HG03442 (cell line): Measurements from ENCODE around the gene SLC35F3.
"Not testable (repeated sequence)": the region's sequence is repeated elsewhere in the genome, so short reads cannot be mapped to it uniquely, and the experiment has no call there.

Experiments
- ATAC-seq: cut with Tn5 transposase; IDR thresholded peaks from one replicate; pipeline ENCODE4 v1.9.1; 2021; ENCODE audit warnings: mild to moderate bottlenecking, moderate library complexity; ENCODE audit not compliant: unreplicated experiment

SLC35F3 gene

DNA sequence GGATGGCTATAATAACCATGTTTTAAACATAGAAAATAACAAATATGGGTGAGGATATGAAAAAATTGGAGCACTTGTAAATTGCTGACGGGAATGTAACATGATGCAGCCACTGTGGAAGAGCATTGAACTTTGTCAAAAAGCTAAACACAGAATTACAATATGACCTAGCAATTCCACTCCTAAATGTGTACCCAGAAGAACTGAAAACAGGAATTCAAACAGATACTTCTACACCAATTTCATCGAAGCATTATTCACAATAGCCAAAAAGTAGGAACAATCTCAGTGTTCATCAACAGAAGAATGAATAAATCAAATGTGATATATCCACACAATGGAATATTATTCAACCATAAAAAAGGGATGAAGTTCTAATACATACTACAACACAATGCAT is 436.1 kb downstream of the SLC35F3 start:
- no peak for ATAC-seq

GRCh38 chr1:234342774-234343173 is 438.3 kb downstream of the SLC35F3 start:
- no peak for ATAC-seq

GRCh38 chr1:234345237-234345636 is 440.8 kb downstream of the SLC35F3 start:
- no peak for ATAC-seq

GRCh38 chr1:234348964-234349363 is 444.5 kb downstream of the SLC35F3 start:
- ATAC-seq: no peak

- ATAC-seq: no peak
Measured at GRCh38 chr1:234355782-234356510, 451.5 kb downstream of the SLC35F3 start.

GRCh38 chr1:234356615-234357269 is 452.3 kb downstream of the SLC35F3 start:
- ATAC-seq: not testable (repeated sequence)

GRCh38 chr1:234357831-234358230 is 453.4 kb downstream of the SLC35F3 start:
- ATAC-seq: no peak

DNA sequence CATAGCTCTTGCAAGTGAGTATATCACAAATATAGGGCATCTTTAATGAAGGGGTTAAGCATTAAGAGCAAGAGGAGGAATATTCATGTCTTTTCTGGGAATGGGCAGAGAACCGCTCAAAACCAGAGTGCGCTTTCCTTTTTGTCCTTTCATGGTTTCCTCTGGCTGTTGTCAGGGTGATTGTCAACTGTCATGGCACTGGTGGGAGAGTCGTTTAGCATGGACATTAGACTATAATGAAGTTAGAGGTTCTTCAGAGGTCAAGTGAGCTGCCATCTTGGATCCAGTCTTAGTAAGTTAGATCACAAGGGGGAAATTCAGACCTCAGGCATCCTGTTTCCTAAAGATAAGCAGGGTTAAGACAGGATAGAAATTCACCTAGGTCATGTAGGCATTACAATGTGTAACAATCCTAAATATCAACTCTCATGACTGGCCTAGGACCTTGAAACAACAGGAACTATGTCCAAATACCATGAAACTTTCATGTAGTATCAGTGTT is 456.7 kb downstream of the SLC35F3 start:
- ATAC-seq: no peak

DNA sequence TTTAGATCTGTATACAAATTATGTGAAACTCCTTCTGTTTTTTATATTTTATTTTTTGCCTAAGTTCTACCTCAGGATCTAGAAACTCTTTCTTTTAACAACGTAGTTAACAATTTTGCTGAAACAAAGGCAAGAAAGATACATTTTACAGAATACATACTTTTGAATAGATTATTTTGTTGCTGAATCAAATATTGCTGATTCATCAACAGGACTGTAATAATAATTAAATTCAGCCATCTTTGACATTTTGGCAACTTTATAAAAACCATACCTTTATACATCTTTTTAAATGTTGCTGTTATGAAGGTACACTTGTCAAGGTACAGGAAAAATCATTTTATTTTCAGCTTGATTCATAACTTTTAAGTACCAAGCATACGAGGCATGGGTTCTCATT is 458.1 kb downstream of the SLC35F3 start:
- ATAC-seq: no peak

DNA sequence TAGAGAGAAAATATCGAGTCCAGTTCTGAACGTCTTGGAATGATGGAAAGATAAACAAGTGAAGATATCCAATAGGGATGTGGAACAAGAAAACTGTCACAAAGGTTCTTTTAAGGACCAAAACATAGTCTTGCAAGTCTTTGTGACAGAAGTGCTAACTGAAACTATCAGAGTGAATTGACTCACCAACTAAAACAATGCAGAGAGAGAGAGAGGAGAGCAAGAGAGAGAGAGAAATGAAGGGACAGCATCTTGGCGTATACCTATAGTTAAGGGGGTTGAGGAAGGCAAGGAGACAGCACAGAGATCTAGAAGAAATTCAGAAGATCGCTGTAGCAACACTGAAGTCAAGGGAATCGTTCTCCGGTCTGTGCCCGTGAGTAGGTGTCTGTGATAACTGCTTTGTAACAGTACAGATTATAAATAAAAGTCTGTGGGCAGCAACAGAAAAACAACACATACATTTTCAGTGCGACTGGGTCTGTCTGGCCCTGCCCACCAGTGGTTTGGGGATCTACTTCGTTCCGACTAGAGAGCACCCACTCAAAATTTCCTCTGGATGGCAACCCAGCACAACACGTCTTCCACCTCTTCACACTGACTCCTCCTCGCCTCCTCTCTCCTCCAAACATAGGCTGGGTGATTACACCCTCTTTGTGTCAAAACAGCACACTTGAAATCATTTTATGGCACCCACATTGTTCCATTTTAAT is 464.0 kb downstream of the SLC35F3 start:
- ATAC-seq: no peak

DNA sequence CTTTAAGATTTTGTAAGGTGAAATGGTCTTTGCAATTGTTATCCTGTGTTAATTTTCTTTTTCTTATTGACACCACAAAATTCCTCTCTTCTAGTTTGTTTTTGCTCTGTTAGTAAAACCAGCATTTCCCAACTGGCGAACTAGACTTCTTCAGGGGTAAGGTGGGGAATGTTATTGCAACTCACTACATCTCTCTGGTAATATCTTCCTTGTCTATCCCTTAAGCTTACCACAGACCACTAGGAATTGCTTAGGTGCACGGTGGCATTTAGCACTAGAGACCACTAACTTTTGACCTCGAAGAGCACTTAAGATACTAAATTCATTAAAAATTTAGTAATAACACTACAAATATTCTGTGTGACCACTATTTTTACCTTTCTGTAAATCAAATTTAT is 464.6 kb downstream of the SLC35F3 start:
- no peak for ATAC-seq

DNA sequence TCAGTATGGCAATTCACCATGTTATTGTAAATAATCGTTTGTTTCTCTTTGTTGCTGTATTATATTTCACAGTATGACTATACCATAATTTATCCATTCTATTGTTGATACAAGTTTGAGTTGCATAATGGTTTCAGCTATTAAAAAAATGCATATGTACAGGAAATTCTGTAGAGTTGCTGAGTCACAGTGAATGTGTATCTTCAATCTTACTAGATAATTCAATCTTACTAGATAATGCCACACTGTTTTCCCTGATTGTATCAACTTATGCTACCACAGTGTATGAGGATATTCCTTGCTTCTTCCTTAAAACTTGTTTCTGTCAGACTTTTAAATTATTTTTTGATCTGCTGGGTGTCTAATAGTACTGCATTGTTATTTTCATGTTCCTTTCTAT is 465.3 kb downstream of the SLC35F3 start:
- ATAC-seq: no peak

DNA sequence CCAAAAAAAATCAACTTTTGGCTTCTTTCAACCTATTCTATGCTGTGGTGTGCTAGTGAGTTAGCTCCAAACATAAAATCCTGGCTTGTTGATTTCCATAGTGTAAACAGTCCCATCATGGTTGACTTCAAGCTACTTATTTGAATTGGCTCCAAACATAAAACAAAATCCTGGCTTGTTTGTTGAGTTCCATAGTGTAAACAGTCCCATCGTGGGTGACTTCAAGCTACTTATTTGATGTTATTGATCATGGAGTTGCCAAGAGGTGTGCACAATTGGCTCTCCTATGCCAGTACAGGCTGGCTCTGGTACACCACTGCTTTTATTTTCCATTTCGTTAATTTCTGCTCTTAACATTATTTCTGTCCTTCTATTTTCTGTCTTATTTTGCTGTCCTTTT is 466.9 kb downstream of the SLC35F3 start:
- ATAC-seq: no peak

GRCh38 chr1:234372011-234372757 is 467.7 kb downstream of the SLC35F3 start:
- no peak for ATAC-seq

- ATAC-seq: peak; percentile 92
Measured at GRCh38 chr1:234373064-234373958, 468.8 kb downstream of the SLC35F3 start, which contains the start of gene COA6. COA6 (plus strand) TSS chr1:234373456; CDS start chr1:234373467, 11 bp downstream.

GRCh38 chr1:234373959-234374254 is 469.4 kb downstream of the SLC35F3 start:
- no peak for ATAC-seq
